Colonic mucosa (tissue), 4 donors: ENCODE measurements around the gene GPS2. TPM values are rescaled to one million over a fixed set of nuclear protein-coding genes. Genes with fewer than 3 reads are reported as not detected.

Experiments
- DNase-seq: peaks from one replicate; pipeline ENCODE4 v3.0.0-alpha.2; 2020
- H3K27ac ChIP-seq: fragments of 200-600 bp; one replicate; pipeline ENCODE4 v1.8.0; 2021
- H3K27me3 ChIP-seq: fragments of 200-600 bp; one replicate; pipeline ENCODE4 v1.8.0; 2021
- H3K36me3 ChIP-seq: fragments of 200-600 bp; one replicate; pipeline ENCODE4 v1.8.0; 2021
- H3K4me1 ChIP-seq: fragments of 200-600 bp; one replicate; pipeline ENCODE4 v1.8.0; 2021; ENCODE audit warnings: mild to moderate bottlenecking
- H3K4me3 ChIP-seq: fragments of 200-600 bp; one replicate; pipeline ENCODE4 v1.8.0; 2021
- H3K9ac ChIP-seq, 2 donors: one replicate each; pipeline ENCODE4 v1.7.0; 2013; ENCODE audit warnings: control low read depth in 2 of 2, low read depth in 2 of 2, low read length in 2 of 2
- H3K9me3 ChIP-seq: fragments of 200-600 bp; one replicate; pipeline ENCODE4 v1.8.0; 2021
- intact Hi-C: fragments of 100-400 bp; cut with DNase I; formaldehyde crosslinking; loops from one replicate; pipeline ENCODE4 v1.14.1; 2022
- total RNA-seq, 2 donors: library from RNA; stranded (reverse); fragmentation: NEBNext Ultra II Directional in 1 of 2; extraction: Animal tissue kit (Norgen Biotek cat#: 25700) in 1 of 2; gene quantifications; one replicate each; pipeline ENCODE4 v1.2.1, GENCODE V29; 2021
- TF ChIP-seq, protein P1 (sequence below): fragments of 200-600 bp; IDR thresholded peaks from one replicate; pipeline ENCODE4 v1.8.0; 2022; ENCODE audit warnings: antibody characterized with exemption, mild to moderate bottlenecking
- donor health status: healthy.
- donor health status: DM: no; HTN: no; CAD: no.
- donor health status: DM: no; HTN: no; CAD: no.

GPS2 gene
- total RNA-seq, 2 donors from 2014 or later = 53.8 to 85.7 TPM

DNA sequence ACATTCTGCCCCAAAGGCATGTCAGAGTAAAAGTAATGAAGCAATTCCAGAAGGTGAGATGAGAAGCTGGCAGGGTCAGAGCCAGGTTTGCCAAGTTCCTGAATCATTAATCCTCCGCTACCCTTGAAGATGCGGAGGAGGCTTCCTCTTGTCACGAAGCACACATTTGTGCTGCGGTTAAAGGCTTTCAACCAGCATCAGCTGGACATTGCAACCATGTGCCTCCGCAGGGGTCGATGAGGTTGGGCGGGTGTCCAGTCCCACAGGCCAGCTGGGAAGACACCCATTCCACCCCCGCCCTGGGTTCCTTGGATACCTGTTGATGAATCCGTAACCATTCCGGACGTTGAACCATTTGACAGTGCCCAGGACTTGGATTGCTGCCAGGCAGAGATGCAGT, 22.0 kb downstream of the GPS2 start:
- Histone ChIP-seq H3K4me3 (no peak overlapping the region), H3K36me3 (no peaks in the 10 kb centered on the region), H3K4me1 (peaks cover 16% of the 10 kb centered on the region), H3K9ac (peak overlapping the region in 1 of 2 donors; percentile 70), H3K9me3 (no peaks in the 10 kb centered on the region), H3K27ac (no peak overlapping the region), H3K27me3 (peaks cover 4% of the 10 kb centered on the region)
- DNase-seq = no peak
- intact Hi-C loops = no loop called here
- TF ChIP-seq, protein P1, sequence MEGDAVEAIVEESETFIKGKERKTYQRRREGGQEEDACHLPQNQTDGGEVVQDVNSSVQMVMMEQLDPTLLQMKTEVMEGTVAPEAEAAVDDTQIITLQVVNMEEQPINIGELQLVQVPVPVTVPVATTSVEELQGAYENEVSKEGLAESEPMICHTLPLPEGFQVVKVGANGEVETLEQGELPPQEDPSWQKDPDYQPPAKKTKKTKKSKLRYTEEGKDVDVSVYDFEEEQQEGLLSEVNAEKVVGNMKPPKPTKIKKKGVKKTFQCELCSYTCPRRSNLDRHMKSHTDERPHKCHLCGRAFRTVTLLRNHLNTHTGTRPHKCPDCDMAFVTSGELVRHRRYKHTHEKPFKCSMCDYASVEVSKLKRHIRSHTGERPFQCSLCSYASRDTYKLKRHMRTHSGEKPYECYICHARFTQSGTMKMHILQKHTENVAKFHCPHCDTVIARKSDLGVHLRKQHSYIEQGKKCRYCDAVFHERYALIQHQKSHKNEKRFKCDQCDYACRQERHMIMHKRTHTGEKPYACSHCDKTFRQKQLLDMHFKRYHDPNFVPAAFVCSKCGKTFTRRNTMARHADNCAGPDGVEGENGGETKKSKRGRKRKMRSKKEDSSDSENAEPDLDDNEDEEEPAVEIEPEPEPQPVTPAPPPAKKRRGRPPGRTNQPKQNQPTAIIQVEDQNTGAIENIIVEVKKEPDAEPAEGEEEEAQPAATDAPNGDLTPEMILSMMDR = no peak

DNA sequence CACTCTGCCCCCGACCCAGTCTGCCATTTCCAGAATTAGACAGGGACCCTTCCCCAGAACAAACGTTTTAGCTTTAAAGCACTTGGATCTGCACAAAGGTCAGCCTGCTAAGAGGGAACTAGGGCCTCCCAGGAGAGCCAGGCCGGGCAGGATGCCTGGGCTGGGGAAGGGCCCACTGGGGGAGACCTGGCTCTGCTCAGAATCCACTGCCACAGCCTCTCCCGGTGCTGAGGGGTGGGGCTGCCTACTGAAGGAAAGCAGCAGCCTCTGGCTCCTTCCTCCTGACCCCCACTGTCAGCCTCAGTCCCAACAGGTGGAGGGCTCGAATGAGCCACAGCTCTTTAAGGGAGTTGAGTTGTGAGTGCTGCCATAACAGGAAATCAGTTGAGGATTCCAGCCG, 22.4 kb downstream of the GPS2 start:
- H3K9me3 ChIP-seq = no peaks in the 10 kb centered on the region
- TF ChIP-seq, protein P1 = no peak
- H3K4me3 ChIP-seq = no peak overlapping the region
- H3K9ac ChIP-seq = peak overlapping the region; percentile 24 to 70
- H3K27ac ChIP-seq = no peak overlapping the region
- H3K4me1 ChIP-seq = peaks cover 16% of the 10 kb centered on the region
- no peaks in the 10 kb centered on the region for H3K36me3 ChIP-seq
- no peak for DNase-seq
- peaks cover 4% of the 10 kb centered on the region for H3K27me3 ChIP-seq
- intact Hi-C loops = no loop called here

DNA sequence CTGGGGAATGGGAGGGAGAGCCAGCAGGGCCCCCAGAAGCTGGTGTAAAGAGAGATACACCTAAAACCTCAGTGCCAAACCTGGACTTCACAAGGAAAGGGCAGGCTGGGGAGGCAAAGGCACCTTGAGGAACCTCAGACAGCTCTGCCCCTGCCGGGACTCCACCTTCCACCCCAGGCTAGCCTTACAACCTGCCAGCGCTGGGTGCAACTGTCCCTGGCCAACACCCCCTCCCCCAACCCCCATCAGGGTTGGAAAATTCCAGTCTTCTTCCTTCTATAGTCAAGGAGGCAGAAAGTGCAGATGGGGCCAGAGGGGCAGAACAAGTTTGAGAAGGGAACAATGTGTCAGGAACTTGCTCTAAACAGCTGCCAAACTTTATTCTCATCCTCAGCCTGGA, 23.0 kb downstream of the GPS2 start:
- Histone ChIP-seq H3K27ac (no peak overlapping the region), H3K9ac (peak overlapping the region in 1 of 2 donors; percentile 70), H3K27me3 (peaks cover 4% of the 10 kb centered on the region), H3K9me3 (no peaks in the 10 kb centered on the region), H3K4me1 (peaks cover 16% of the 10 kb centered on the region), H3K4me3 (no peak overlapping the region), H3K36me3 (no peaks in the 10 kb centered on the region)
- intact Hi-C loops = no loop called here
- no peak for DNase-seq
- TF ChIP-seq, protein P1 = no peak

DNA sequence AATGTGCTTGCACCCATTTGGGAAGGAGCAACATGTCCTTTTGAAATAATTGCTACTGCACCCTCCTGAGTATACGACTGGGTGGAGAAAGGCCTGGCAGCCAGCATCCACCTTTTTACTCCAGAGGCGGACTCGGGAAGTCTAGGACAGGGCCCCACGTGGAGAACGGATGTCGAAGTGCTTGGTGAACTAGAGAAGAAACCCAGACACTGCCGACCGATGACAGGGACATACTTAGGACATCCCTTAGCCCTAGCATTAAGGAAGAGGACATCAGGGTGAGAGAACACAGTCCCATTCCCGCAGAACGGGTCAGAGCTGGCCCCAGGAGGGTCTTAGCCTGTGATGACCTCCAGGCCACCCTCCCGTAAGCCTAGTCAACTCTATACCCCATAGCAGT, 24.5 kb downstream of the GPS2 start:
- H3K4me3 ChIP-seq = no peak overlapping the region
- peaks cover 4% of the 10 kb centered on the region for H3K27me3 ChIP-seq
- no peak overlapping the region for H3K27ac ChIP-seq
- H3K9me3 ChIP-seq = no peaks in the 10 kb centered on the region
- TF ChIP-seq, protein P1 = no peak
- H3K36me3 ChIP-seq = no peaks in the 10 kb centered on the region
- H3K9ac ChIP-seq = no peak overlapping the region
- intact Hi-C loops = no loop called here
- no peak for DNase-seq
- H3K4me1 ChIP-seq = peaks cover 12% of the 10 kb centered on the region

DNA sequence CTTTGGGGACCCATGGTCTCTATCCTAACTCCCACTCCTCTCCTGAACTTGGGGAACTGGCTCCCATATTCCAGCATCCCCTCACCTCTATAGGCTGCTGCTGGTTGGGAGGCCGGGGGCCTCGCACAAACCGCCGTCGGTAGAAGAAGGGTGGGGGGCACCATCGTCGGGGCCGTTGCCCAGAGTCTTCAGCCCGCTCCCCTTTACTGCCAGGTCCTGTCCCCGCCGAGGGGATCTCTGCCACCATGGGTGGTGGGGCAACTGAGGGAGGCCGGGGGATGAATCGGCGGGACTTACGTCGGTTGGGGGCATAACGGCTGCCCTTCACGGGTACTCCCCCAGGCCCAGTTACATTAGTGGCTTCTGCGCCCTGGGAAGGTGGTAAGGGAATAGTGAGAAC, 25.0 kb downstream of the GPS2 start:
- intact Hi-C loops = no loop called here
- no peak for DNase-seq
- Histone ChIP-seq H3K4me3 (no peak overlapping the region), H3K27me3 (peaks cover 4% of the 10 kb centered on the region), H3K9me3 (no peaks in the 10 kb centered on the region), H3K9ac (no peak overlapping the region), H3K27ac (no peak overlapping the region), H3K36me3 (no peaks in the 10 kb centered on the region), H3K4me1 (peaks cover 12% of the 10 kb centered on the region)
- TF ChIP-seq, protein P1 = no peak
